HepG2 (cell line): ENCODE measurements around the gene ZNF512B. TPM values are rescaled to one million over a fixed set of nuclear protein-coding genes. Genes with fewer than 3 reads are reported as not detected.

Source experiments
- CBX1 ChIP-seq: IDR thresholded peaks from one replicate; pipeline ENCODE4 v1.6.1; 2016; ENCODE audit warnings: antibody characterized with exemption, low read depth
- KLF12 ChIP-seq: sonication (generic); formaldehyde crosslinking; IDR thresholded peaks from 2 replicates; pipeline ENCODE4 v1.4.0; 2020; ENCODE audit warnings: missing genetic modification reagents, borderline replicate concordance
- MYC ChIP-seq: sonication (generic); formaldehyde crosslinking; IDR thresholded peaks from 2 replicates; pipeline ENCODE4 v1.9.0; 2021; ENCODE audit warnings: missing genetic modification reagents, borderline replicate concordance
- NPAS2 ChIP-seq: sonication (generic); formaldehyde crosslinking; IDR thresholded peaks from 2 replicates; pipeline ENCODE4 v1.8.0; 2022; ENCODE audit warnings: mild to moderate bottlenecking, missing genetic modification reagents, borderline replicate concordance
- NR1H2 ChIP-seq: sonication (generic); formaldehyde crosslinking; IDR thresholded peaks from 2 replicates; pipeline ENCODE4 v1.8.1; 2022; ENCODE audit warnings: low read depth, missing genetic modification reagents, borderline replicate concordance
- POLR2AphosphoS2 ChIP-seq: IDR thresholded peaks from 2 replicates; pipeline ENCODE4 v1.6.1; 2011; ENCODE audit warnings: low read depth, low read length, improper control_type of control experiment
- REPIN1 ChIP-seq: sonication (generic); formaldehyde crosslinking; IDR thresholded peaks from 2 replicates; pipeline ENCODE4 v1.8.0; 2022; ENCODE audit warnings: missing genetic modification reagents, low read depth, mild to moderate bottlenecking, borderline replicate concordance
- SIN3B ChIP-seq: fragments of 150-350 bp; IDR thresholded peaks from 2 replicates; pipeline ENCODE4 v1.6.1; 2014; ENCODE audit warnings: low read length
- ZNF256 ChIP-seq: sonication (generic); formaldehyde crosslinking; conservative IDR thresholded peaks from 2 replicates; pipeline ENCODE4 v1.4.0; 2020; ENCODE audit warnings: missing genetic modification reagents
- ZNF326 ChIP-seq: sonication (generic); formaldehyde crosslinking; IDR thresholded peaks from 2 replicates; pipeline ENCODE4 v1.4.0; 2020; ENCODE audit warnings: missing genetic modification reagents, borderline replicate concordance
- ZNF549 ChIP-seq: sonication (generic); formaldehyde crosslinking; IDR thresholded peaks from 2 replicates; pipeline ENCODE4 v1.5.0; 2020; ENCODE audit warnings: missing genetic modification reagents
- ZNF552 ChIP-seq: sonication (generic); formaldehyde crosslinking; IDR thresholded peaks from 2 replicates; pipeline ENCODE4 v1.9.0; 2022; ENCODE audit warnings: missing genetic modification reagents, mild to moderate bottlenecking, borderline replicate concordance
- ZNF598 ChIP-seq: sonication (generic); formaldehyde crosslinking; IDR thresholded peaks from 2 replicates; pipeline ENCODE4 v1.5.1; 2020; ENCODE audit warnings: mild to moderate bottlenecking, missing genetic modification reagents, borderline replicate concordance
- ZNF777 ChIP-seq: sonication (generic); formaldehyde crosslinking; IDR thresholded peaks from 2 replicates; pipeline ENCODE4 v1.4.0; 2020; ENCODE audit warnings: missing genetic modification reagents
- ZNF782 ChIP-seq: sonication (generic); formaldehyde crosslinking; IDR thresholded peaks from 2 replicates; pipeline ENCODE4 v1.4.0; 2020; ENCODE audit warnings: missing genetic modification reagents, mild to moderate bottlenecking, borderline replicate concordance
- polyA plus RNA-seq, 8 experiments: library from polyadenylated mRNA; depleted of rRNA in 3 of 8; stranded (reverse) in 7 of 8; unstranded in 1 of 8; fragments of >200 nt; fragmentation: Illumina TruSeq in 4 of 8; extraction: Trizol in 4 of 8; gene quantifications; 2 replicates each; pipeline versions ENCODE4 v1.2.1 to v1.2.3, GENCODE V29; 2011 to 2016; ENCODE audit warnings: low read depth in 4 of 8, missing spikeins in 1 of 8, mixed read lengths in 1 of 8; ENCODE audit not compliant: insufficient read depth in 1 of 8
- total RNA-seq, 5 experiments: library from RNA; depleted of rRNA; stranded (reverse); fragments of >200 nt; fragmentation: Illumina TruSeq; extraction: Trizol; gene quantifications; 2 replicates each; pipeline ENCODE4 v1.2.3, GENCODE V29; 2016; ENCODE audit warnings: low read depth in 1 of 5
- TF ChIP-seq, protein P1 (sequence below): sonication (generic); formaldehyde crosslinking; IDR thresholded peaks from 2 replicates; pipeline ENCODE4 v1.4.0; 2020; ENCODE audit warnings: missing genetic modification reagents
- TF ChIP-seq, protein P2 (sequence below): sonication (generic); formaldehyde crosslinking; IDR thresholded peaks from 2 replicates; pipeline ENCODE4 v1.5.0; 2020; ENCODE audit warnings: missing genetic modification reagents
- TF ChIP-seq, protein P3 (sequence below): sonication (generic); formaldehyde crosslinking; IDR thresholded peaks from 2 replicates; pipeline ENCODE4 v1.8.0; 2023; ENCODE audit warnings: mild to moderate bottlenecking, missing genetic modification reagents
- TF ChIP-seq, protein P4 (sequence below): sonication (generic); formaldehyde crosslinking; IDR thresholded peaks from 2 replicates; pipeline ENCODE4 v1.4.0; 2020; ENCODE audit warnings: mild to moderate bottlenecking, missing genetic modification reagents, borderline replicate concordance

ZNF512B gene
- total and polyA plus RNA-seq, 2 of the 13 experiments (the other 11 are each of a cell fraction or from before 2014, with no cell fraction given): 11.5 to 30.6 TPM

DNA sequence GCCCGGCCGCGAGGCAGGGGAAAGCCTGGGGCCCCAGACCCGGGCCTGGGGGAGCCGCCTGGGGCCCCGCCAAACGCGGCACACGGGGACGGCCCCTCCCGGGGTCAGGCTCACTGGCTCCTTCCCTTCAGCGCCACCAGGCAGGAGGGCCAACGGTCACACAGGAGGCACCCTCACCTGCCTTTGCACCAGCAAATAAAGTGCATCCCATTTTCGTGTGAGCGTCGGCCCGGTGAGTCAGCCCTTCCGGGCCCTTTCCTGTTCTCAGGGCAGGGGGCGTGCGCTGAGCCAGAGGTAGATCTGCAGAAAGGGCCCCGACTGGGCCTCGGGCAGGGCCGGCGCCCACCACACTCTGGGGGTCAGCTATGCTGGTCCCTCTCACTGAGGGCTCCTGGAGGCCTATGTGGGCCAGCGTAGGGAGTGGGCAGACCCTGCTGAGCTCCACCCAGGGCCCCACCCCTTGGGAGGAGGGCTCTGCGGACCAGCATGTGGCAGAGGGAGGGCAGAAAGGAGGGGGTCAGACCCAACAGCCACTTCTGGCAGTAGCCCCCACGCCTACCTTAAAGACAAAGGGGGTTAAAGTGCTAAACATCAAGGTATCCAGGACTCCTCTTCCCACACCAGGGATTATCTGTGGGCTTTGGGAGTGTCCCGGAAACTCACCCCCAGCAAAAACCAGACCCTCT, 12.6 kb downstream of the ZNF512B start (continued):
- TF ChIP-seq, protein P1, sequence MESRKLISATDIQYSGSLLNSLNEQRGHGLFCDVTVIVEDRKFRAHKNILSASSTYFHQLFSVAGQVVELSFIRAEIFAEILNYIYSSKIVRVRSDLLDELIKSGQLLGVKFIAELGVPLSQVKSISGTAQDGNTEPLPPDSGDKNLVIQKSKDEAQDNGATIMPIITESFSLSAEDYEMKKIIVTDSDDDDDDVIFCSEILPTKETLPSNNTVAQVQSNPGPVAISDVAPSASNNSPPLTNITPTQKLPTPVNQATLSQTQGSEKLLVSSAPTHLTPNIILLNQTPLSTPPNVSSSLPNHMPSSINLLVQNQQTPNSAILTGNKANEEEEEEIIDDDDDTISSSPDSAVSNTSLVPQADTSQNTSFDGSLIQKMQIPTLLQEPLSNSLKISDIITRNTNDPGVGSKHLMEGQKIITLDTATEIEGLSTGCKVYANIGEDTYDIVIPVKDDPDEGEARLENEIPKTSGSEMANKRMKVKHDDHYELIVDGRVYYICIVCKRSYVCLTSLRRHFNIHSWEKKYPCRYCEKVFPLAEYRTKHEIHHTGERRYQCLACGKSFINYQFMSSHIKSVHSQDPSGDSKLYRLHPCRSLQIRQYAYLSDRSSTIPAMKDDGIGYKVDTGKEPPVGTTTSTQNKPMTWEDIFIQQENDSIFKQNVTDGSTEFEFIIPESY (CRISPR knock-in tag): no peak
- peak; percentile 91 for TF ChIP-seq KLF12
- TF ChIP-seq CBX1: no peak
- TF ChIP-seq, protein P2, sequence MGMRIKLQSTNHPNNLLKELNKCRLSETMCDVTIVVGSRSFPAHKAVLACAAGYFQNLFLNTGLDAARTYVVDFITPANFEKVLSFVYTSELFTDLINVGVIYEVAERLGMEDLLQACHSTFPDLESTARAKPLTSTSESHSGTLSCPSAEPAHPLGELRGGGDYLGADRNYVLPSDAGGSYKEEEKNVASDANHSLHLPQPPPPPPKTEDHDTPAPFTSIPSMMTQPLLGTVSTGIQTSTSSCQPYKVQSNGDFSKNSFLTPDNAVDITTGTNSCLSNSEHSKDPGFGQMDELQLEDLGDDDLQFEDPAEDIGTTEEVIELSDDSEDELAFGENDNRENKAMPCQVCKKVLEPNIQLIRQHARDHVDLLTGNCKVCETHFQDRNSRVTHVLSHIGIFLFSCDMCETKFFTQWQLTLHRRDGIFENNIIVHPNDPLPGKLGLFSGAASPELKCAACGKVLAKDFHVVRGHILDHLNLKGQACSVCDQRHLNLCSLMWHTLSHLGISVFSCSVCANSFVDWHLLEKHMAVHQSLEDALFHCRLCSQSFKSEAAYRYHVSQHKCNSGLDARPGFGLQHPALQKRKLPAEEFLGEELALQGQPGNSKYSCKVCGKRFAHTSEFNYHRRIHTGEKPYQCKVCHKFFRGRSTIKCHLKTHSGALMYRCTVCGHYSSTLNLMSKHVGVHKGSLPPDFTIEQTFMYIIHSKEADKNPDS: no peak
- peak; percentile 60; the same call in 1 of the 2 replicates for TF ChIP-seq ZNF256 (CRISPR knock-in tag)
- no peak; the same call in 1 of the 2 replicates for TF ChIP-seq REPIN1 (CRISPR knock-in tag)
- TF ChIP-seq ZNF598: peak; percentile 81; the same call in 1 of the 2 replicates
- TF ChIP-seq SIN3B: no peak
- no peak for TF ChIP-seq NR1H2 (CRISPR knock-in tag)
- TF ChIP-seq ZNF777 (CRISPR knock-in tag): no peak
- TF ChIP-seq ZNF326: peak; percentile 94
- no peak; the same call in 1 of the 2 replicates for TF ChIP-seq ZNF782 (CRISPR knock-in tag)
- TF ChIP-seq POLR2AphosphoS2: no peak
- TF ChIP-seq MYC (CRISPR knock-in tag): peak; percentile 84
- no peak; the same call in 1 of the 2 replicates for TF ChIP-seq ZNF552 (CRISPR knock-in tag)
- TF ChIP-seq NPAS2 (CRISPR knock-in tag): no peak
- TF ChIP-seq, protein P3, sequence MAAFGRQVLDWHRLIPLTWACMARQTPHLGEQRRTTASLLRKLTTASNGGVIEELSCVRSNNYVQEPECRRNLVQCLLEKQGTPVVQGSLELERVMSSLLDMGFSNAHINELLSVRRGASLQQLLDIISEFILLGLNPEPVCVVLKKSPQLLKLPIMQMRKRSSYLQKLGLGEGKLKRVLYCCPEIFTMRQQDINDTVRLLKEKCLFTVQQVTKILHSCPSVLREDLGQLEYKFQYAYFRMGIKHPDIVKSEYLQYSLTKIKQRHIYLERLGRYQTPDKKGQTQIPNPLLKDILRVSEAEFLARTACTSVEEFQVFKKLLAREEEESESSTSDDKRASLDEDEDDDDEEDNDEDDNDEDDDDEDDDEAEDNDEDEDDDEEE (CRISPR knock-in tag): no peak; the same call in 1 of the 2 replicates
- no peak for TF ChIP-seq ZNF549 (CRISPR knock-in tag)
- TF ChIP-seq, protein P4, sequence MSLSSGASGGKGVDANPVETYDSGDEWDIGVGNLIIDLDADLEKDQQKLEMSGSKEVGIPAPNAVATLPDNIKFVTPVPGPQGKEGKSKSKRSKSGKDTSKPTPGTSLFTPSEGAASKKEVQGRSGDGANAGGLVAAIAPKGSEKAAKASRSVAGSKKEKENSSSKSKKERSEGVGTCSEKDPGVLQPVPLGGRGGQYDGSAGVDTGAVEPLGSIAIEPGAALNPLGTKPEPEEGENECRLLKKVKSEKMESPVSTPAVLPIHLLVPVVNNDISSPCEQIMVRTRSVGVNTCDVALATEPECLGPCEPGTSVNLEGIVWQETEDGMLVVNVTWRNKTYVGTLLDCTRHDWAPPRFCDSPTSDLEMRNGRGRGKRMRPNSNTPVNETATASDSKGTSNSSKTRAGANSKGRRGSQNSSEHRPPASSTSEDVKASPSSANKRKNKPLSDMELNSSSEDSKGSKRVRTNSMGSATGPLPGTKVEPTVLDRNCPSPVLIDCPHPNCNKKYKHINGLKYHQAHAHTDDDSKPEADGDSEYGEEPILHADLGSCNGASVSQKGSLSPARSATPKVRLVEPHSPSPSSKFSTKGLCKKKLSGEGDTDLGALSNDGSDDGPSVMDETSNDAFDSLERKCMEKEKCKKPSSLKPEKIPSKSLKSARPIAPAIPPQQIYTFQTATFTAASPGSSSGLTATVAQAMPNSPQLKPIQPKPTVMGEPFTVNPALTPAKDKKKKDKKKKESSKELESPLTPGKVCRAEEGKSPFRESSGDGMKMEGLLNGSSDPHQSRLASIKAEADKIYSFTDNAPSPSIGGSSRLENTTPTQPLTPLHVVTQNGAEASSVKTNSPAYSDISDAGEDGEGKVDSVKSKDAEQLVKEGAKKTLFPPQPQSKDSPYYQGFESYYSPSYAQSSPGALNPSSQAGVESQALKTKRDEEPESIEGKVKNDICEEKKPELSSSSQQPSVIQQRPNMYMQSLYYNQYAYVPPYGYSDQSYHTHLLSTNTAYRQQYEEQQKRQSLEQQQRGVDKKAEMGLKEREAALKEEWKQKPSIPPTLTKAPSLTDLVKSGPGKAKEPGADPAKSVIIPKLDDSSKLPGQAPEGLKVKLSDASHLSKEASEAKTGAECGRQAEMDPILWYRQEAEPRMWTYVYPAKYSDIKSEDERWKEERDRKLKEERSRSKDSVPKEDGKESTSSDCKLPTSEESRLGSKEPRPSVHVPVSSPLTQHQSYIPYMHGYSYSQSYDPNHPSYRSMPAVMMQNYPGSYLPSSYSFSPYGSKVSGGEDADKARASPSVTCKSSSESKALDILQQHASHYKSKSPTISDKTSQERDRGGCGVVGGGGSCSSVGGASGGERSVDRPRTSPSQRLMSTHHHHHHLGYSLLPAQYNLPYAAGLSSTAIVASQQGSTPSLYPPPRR (CRISPR knock-in tag): no peak
